ENCODE measurements around the gene LAMC2. TPM values are rescaled to one million over a fixed set of nuclear protein-coding genes. Genes with fewer than 3 reads are reported as not detected.

LAMC2 gene
- polyA plus RNA-seq, 1 donor (not counting 4 experiments of a cell fraction or from before 2014, with no cell fraction given), result 1,627 TPM

DNA sequence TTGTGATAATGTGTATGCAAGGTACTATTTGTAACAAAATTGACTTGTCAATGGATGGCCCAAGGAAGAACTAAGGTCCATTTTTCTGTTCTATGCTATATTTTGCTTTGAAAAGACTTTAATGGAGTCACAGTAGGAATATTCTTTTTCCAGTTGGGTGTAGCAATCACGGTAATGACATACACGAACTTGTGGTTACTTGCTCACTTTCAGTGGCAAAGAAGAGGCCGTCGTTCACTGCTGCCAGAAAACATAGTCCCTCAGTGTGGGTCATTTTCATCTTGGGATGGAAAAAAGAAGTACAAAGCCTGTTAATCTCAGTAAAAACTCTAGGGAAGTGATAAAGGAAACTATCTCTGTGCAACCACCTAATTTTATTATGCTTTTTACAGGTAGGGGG, 47.8 kb upstream of the LAMC2 start:
- TF ChIP-seq, protein P1, sequence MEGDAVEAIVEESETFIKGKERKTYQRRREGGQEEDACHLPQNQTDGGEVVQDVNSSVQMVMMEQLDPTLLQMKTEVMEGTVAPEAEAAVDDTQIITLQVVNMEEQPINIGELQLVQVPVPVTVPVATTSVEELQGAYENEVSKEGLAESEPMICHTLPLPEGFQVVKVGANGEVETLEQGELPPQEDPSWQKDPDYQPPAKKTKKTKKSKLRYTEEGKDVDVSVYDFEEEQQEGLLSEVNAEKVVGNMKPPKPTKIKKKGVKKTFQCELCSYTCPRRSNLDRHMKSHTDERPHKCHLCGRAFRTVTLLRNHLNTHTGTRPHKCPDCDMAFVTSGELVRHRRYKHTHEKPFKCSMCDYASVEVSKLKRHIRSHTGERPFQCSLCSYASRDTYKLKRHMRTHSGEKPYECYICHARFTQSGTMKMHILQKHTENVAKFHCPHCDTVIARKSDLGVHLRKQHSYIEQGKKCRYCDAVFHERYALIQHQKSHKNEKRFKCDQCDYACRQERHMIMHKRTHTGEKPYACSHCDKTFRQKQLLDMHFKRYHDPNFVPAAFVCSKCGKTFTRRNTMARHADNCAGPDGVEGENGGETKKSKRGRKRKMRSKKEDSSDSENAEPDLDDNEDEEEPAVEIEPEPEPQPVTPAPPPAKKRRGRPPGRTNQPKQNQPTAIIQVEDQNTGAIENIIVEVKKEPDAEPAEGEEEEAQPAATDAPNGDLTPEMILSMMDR (optimal IDR thresholded peaks at IDR 0.05 in 1 of 3, IDR thresholded peaks at IDR 0.05 in 1 of 3, conservative IDR thresholded peaks at IDR 0.05 in 1 of 3; ENCODE audit: extremely low read depth in 1 of 3, insufficient read depth in 2 of 3, low read length in 3 of 3), result no peak
- TF ChIP-seq EZH2 (IDR thresholded peaks at IDR 0.05; ENCODE audit: low read length), result no peak
- Histone ChIP-seq H4K20me1 (ENCODE audit: control insufficient read depth, extremely low read depth, insufficient read depth, low read length) (no peaks in the 10 kb centered on the region), H2AFZ (ENCODE audit: control insufficient read depth, low read length) (no peak overlapping the region), H3K4me3 (ENCODE audit: control insufficient read depth in 2 of 3, extremely low read depth in 1 of 3, insufficient read depth in 2 of 3, low read depth in 1 of 3, low read length in 3 of 3) (no peak overlapping the region), H3K79me2 (ENCODE audit: control insufficient read depth, insufficient read depth, low read length) (no peaks in the 10 kb centered on the region), H3K27ac (ENCODE audit: control insufficient read depth, insufficient read depth, low read length) (peak overlapping the region; percentile 81), H3K9me3 (ENCODE audit: control insufficient read depth, low read depth, low read length) (no peaks in the 10 kb centered on the region), H3K36me3 (ENCODE audit: control insufficient read depth in 2 of 2, extremely low read depth in 1 of 2, insufficient read depth in 2 of 2, low read length in 2 of 2) (peaks cover 22 to 43% of the 10 kb centered on the region in 2 experiments), H3K9ac (ENCODE audit: control insufficient read depth, extremely low read depth, insufficient read depth, low read length) (no peak overlapping the region), H3K27me3 (ENCODE audit: control insufficient read depth, extremely low read depth, insufficient read depth, low read length) (no peaks in the 10 kb centered on the region), H3K4me1 (ENCODE audit: control insufficient read depth, extremely low read depth, insufficient read depth, low read length) (peaks cover 19% of the 10 kb centered on the region), H3K4me2 (ENCODE audit: control insufficient read depth, extremely low read depth, insufficient read depth, low read depth, low read length) (no peak overlapping the region), H3K9me1 (ENCODE audit: control insufficient read depth, extremely low read depth, insufficient read depth, low read length) (no peaks in the 10 kb centered on the region)
- dilution Hi-C loops (cut with MboI; ENCODE audit: extremely low pct_ligation_motif_present, low sequenced_read_pairs), result no loop called here
- no peak for DNase-seq (ENCODE audit: low read depth, low spot score)
- no peak for FAIRE-seq

DNA sequence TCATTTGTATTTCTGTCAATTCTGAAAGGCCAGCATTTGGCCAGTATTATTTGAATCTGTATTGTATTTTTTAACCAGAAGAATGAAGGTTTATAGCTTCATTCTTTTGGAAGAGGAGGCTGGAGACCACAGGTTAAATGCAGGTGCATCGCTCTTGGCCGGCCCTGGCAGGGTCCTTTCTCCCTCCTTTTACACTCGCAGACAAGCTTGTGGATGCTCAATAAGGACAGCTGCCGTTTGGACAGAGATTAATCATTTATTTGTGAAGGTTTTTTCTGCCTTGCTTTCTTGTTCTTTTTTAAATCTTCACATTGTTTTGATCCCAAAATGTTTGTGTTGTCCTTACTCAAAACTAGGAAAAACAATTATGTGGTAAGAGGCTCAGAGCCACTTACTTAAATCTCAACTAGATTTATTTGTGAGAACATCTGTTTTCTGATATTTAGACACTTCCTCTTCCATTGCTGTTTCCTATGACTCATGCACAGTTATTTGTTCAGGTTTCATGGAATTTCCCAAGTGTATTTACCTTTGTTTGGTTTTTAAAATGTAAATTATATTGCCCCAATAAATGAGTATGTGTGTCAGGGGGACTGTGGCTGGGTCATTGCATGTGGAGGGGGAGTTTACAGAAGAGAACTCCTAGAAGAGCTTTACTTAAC, 46.7 kb upstream of the LAMC2 start:
- DNase-seq (ENCODE audit: low read depth, low spot score), result no peak
- H3K4me3 ChIP-seq (ENCODE audit: control insufficient read depth in 2 of 3, extremely low read depth in 1 of 3, insufficient read depth in 2 of 3, low read depth in 1 of 3, low read length in 3 of 3), result no peak overlapping the region
- no peaks in the 10 kb centered on the region for H3K79me2 ChIP-seq (ENCODE audit: control insufficient read depth, insufficient read depth, low read length)
- dilution Hi-C loops (cut with MboI; ENCODE audit: extremely low pct_ligation_motif_present, low sequenced_read_pairs), result no loop called here
- no peaks in the 10 kb centered on the region for H4K20me1 ChIP-seq (ENCODE audit: control insufficient read depth, extremely low read depth, insufficient read depth, low read length)
- H2AFZ ChIP-seq (ENCODE audit: control insufficient read depth, low read length), result no peak overlapping the region
- FAIRE-seq, result no peak
- peak overlapping the region; percentile 27 for H3K4me2 ChIP-seq (ENCODE audit: control insufficient read depth, extremely low read depth, insufficient read depth, low read depth, low read length)
- no peaks in the 10 kb centered on the region for H3K9me1 ChIP-seq (ENCODE audit: control insufficient read depth, extremely low read depth, insufficient read depth, low read length)
- no peaks in the 10 kb centered on the region for H3K27me3 ChIP-seq (ENCODE audit: control insufficient read depth, extremely low read depth, insufficient read depth, low read length)
- TF ChIP-seq EZH2 (IDR thresholded peaks at IDR 0.05; ENCODE audit: low read length), result no peak
- TF ChIP-seq, protein P1 (optimal IDR thresholded peaks at IDR 0.05 in 1 of 3, IDR thresholded peaks at IDR 0.05 in 1 of 3, conservative IDR thresholded peaks at IDR 0.05 in 1 of 3; ENCODE audit: extremely low read depth in 1 of 3, insufficient read depth in 2 of 3, low read length in 3 of 3), result no peak
- peaks cover 24 to 46% of the 10 kb centered on the region in 2 experiments for H3K36me3 ChIP-seq (ENCODE audit: control insufficient read depth in 2 of 2, extremely low read depth in 1 of 2, insufficient read depth in 2 of 2, low read length in 2 of 2)
- H3K9me3 ChIP-seq (ENCODE audit: control insufficient read depth, low read depth, low read length), result no peaks in the 10 kb centered on the region
- H3K27ac ChIP-seq (ENCODE audit: control insufficient read depth, insufficient read depth, low read length), result peak overlapping the region; percentile 81
- H3K9ac ChIP-seq (ENCODE audit: control insufficient read depth, extremely low read depth, insufficient read depth, low read length), result peak overlapping the region; percentile 26
- peaks cover 19% of the 10 kb centered on the region for H3K4me1 ChIP-seq (ENCODE audit: control insufficient read depth, extremely low read depth, insufficient read depth, low read length)
